HG03039 (cell line): ENCODE data around the gene MYO18B.

ENCODE experiments used
- ATAC-seq: cut with Tn5 transposase; IDR thresholded peaks from one replicate; pipeline ENCODE4 v1.9.1; 2021; ENCODE audit warnings: mild to moderate bottlenecking, moderate library complexity; ENCODE audit not compliant: unreplicated experiment

MYO18B gene

DNA sequence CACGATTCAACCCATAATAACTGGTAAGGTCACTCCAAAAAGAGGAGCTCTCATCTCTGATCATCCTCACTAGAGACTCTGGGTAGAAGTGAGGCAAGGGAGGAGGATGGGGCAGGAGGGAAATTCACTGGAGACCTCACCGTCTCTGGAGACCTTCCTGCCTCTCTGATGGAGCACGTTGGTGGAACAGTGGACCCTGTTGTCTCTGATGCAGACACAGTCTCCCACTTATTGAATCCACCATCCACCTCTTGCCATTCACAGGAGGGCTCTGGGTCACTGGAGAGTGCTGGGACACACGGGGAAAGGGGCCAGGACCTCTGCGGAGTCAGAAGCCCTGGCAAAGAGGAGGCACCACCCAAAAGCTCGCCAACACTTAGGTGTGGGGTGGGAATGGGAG is 289.7 kb downstream of the MYO18B start:
- no peak for ATAC-seq

DNA sequence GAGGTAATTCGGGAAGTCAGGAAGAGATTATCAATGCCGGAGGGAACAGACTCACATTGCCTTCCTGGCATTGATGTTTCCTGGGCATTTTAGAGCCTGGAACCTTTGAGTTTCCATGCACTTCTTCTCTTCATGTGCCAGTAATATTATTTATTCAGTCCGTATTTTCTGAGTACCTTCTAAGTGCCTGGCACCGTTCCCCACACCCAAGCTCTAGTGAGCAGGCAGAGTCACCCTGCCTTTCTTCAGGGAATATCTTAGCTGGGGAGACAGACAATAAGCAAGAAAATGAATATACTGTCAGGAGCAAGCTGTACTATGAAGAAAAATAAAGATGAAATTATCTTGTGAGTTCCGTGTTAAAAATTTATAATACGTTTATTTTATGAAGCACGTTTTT is 291.1 kb downstream of the MYO18B start:
- ATAC-seq = no peak

DNA sequence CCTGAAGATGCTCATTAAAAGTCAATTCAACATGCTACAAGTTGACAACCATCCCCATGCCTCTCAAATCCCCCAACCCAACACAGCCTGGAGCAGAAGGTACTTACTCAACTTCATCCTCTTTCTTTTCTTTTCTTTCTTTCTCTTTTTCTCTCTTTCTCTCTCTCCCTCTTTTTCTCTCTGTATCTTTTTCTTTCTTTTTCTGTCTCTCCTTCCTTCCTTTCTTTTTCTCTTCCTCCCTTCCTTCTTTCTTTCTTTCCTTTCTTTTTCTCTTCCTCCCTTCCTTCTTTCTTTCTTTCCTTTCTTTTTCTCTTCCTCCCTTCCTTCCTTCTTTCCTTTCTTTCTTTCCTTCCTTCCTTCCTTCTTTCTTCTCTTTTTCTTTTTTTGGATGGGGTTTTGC is 291.6 kb downstream of the MYO18B start:
- no peak for ATAC-seq

DNA sequence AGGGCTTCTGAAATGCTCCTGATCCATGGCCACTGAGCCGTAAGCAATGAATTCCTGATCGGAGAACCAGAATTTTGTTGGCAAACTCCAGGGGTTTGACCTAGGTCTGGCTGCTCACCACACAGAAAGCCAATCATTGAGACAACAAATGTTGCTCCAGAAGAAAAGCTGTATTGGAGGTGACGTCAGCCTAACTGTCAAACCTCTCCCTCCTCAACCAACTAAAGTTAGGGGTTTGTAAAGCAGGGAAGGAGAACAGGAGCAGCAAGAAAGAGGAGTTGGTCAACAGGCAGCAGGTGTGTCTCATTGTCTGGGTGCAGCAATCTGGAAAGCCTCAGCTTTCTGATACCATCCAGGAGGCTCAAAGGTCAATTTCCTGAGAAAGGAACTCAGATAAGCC is 293.5 kb downstream of the MYO18B start:
- ATAC-seq = no peak

DNA sequence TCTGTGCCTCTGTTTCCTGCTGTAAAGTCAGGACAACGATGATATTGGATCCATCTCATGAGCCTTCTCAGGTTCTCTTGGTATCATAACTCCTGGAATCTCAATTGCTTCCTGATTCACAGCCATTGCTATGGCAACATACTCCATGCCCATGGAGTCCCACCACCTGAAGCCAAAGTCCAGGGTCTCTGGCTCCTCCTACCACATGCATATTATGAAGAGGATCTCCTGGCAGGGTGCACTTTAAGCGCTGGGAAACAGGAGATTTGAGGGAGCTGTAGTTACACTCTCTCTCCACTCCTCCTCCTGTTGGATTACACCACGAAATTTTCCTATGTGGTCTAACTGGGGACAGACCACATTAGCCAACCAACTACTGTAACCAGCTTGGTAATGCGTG is 296.4 kb downstream of the MYO18B start:
- ATAC-seq = no peak

DNA sequence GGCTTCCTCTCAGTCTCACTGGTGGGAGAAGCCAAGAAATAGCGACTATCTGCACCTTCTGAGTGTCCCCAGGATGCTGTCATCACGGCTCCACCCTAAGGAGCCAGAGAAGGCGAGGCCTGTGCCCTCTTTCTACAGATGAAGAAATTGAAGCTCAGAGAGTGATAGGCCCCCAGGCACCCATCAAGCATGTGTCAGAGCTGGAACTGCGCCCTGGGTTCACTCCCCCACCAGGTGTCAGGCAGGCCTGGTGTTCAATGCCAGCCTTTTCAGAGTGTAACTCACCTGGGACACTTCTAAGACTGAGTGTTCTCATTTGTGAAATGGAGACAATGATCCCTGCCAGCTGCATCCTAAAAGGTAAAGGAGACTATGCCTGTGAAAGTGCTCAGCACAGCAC is 299.9 kb downstream of the MYO18B start:
- ATAC-seq = no peak

DNA sequence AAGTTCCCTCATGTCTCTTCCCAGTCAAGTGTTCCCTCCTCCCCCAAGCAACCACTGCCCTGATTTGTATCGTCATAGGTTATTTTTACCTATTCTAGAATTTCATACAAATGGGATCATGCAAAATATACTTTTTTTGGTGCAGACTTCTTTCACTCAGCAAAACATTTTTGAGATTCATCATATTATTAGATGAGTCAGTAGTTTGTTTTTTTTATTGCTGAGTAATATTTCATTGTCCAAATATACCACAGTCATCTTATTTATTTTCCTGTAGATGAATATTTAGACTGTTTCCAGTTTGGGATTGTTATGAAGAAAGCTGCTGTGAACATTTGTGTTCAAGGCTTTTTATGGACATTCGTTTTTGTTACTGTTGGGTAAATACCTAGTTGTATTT is 301.0 kb downstream of the MYO18B start:
- no peak for ATAC-seq

DNA sequence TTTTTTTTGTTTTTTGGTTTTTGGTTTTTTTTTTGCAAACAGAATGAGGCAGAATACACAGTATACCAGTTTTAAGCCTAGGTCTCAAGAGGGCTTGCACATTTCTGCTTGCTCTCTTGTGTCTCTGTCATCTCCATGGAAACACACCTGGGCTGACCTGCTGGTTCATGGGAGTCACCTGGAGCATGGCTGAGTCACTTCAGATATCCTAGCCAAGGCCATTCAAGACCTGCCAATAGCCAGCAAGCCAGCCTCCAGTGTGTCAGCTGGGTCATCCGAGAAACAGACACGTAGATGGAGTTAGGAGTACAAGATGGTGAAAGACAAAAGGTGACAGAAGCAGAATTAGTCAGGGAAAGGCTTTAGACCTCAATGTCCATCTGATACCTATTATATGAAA is 303.1 kb downstream of the MYO18B start:
- no peak for ATAC-seq

DNA sequence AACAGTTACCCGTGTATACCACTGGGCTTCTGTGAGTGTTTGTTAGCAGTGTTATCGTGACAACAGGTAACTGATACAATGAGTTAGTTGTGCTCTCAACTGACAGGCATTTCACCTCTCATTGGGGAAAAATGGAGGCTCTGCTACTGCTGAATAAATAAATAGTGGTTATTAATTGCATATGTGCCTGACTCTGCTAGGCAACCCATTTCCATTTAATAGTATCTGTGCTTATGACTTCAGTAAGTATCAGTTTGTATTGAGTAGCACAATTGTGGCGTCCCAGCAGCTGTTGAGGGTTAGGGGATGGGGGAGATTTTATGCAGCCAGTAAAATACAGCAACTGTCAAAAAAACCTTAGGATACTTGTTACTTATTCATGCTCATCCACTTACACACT is 303.9 kb downstream of the MYO18B start:
- no peak for ATAC-seq

DNA sequence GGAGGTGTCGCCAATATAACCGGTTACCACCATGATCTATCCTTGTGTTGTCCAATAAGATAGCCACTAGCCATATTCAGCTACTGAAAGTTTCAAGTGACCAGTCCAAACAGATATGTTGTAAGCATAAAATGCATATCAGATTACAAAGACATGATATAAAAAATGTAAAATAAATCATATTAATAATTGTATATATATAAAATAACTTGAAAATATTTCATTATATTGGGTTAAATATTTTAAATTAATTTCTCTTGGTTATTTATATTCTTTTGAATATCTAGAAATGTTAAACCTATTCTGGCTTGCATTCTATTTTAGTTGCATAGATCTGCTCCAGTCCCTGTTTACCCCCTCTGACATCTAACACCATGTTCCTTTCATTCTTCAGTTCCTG is 305.5 kb downstream of the MYO18B start:
- no peak for ATAC-seq

DNA sequence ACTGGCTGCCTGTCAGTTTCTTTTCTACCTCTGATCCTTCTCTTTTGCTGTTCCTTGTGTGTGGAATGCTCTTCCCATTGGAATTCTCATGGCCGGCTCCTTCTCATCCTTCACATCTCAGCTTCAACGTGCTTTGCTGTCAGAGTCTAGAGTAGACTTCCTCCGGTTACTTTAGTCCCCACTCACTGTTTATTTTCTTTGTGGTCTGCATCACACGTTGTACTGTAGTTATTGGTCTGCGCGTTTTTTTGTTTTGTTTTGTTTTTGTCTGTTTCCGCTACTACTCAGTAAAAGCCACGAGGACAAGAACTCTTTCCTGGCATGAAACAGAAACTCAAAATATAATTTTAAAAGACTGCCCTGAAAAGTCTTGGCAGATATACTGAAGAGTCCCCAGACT is 305.9 kb downstream of the MYO18B start:
- no peak for ATAC-seq

DNA sequence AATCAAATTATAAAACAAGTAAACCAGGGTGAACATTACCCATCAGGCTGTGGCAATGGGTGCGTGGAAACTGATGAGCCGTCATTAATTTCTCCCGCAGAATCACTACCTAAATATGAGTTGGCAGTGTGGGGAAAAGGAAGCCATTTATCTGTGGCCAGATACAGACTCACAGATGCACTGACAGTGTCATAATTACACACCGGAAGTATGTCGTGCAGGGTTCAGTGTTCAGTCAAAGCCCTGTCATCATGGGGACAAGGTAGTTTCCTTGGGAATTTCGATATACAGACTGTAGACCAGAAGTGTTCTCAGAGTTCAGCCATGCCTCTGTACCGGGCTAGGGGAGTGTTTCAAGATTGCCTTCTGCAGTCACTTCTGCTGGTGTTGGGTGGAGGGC is 308.1 kb downstream of the MYO18B start:
- no peak for ATAC-seq

DNA sequence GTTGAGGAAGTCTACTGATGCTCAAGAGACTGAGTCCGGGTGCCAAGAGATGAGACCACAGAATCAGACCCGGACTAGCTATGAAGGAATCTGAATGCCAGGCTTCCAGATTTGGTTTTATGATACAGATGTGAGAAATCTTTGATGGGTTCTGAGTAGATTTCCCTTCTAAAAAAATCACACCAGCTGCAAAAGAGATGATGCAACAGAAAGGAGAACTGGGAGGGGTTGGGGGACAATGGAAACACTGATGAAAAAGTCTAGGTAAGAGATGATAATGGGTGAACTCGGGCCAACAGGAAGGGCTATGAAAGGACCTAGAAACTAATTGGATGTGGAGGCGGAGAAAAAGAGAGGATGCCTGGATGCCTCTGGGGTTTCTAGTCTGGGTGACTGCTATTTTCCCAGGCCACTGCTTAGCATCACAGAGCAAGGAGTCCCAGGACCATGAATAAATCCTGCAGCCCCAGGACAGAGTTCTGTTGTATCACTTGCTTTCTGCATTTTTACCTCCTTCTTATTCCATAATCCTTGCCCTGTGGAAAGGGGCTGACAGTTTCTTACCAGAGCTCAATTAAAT is 311.8 kb downstream of the MYO18B start:
- ATAC-seq = no peak

DNA sequence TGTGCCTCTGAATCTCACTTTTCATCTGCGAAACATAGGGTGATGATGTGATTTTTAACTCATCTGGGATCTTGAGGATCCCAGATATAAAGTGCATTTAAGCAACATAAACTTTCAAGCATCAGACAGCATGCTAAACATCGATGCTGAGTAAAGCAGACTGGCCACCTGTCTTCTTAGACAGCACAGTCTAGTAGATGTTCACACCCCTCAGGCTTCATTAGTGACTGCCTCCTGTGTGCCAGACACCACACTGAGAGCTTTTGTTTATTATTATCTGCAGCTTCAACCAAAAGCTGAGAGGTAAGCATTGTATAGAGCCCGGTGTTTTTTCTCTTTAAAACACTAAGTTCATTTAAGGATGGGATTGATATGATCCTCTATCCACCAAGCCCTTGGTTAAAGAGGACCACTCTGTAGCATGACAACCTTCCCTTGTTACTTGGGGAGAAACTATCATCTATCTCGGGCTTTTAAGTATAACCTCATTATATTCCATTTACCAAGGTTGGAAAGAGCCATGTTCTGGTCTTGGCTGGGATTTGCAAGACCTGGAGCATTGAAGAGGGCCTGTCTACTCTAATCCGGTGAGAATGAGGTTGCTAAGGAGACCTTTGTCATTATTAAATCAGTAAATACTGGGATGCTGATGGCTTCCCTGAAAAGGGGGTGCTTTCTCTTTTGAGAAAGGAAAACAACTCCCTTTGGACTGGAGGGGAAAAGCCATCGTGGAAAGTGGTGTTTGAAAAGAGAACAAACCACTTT is 313.0 kb downstream of the MYO18B start:
- ATAC-seq = no peak

DNA sequence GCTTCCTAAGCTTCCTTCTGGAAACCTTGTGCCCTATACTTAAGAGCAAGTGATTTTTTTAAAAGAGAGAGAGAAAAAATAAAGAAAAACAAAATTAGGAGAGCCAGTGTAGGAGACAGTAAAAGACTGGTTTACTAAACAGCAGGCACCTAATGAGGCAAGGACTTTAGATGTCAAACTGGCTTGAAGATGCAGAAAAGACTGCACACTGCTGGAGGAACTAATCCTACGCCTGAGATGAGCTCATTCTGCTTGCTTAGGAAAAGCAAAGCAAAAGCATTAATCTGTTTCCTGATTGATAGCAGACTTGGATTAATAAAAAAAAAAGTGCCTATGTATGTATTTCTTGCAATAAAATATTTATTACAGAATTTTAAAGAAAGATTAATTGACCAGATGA is 313.7 kb downstream of the MYO18B start:
- no peak for ATAC-seq

DNA sequence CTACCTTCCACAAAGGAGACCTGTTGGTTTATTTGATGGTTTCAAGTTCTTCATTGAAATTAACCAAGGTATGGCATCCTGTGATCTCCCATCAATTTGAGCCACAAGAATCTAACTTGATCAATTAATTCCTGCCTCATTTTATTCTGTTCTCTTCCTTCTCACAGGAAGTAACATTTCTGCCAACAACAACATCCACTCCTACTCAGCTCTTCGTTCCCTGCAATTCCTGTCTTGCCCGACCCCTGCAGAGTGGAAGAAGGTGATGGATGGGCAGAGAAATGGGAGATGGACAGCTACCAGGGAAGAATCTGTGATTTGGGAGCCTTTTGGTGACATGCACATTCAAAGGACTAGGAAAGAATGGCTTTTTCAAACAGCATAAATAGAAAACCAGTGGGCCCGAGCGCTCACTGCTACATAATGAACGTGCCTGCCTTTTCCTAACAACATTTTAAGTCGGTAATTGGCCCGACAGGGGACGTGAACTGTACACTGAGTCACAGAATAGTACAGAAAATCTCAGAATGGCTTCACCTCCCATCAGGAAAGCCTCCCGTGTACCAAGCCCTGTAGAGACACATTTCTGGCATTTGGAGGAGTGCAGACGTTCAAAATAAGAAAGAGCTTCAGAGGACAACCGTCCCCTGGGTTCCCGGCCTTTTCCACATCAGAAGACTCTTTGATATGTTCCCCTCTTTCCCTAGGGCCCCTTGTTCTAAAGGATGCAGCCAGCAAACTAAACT is 314.6 kb downstream of the MYO18B start:
- no peak for ATAC-seq

DNA sequence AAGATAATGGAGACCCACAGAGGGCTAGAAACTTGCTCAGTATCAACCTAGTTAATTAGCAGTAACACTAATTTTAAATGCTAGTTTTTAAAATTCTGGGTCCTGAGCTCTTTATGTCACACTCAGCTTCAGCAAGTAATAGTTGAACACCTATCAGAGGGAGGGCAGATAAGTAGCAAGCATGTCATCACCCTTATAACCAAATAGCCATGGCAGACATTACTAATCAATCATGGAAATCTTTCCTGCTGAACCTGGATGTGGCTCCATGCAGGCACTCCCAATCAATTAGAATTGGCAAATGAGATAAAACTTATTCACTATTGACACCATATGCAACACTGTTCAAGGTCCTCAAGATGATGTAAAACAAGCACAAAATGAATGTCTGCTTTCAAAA is 315.7 kb downstream of the MYO18B start:
- ATAC-seq = no peak

DNA sequence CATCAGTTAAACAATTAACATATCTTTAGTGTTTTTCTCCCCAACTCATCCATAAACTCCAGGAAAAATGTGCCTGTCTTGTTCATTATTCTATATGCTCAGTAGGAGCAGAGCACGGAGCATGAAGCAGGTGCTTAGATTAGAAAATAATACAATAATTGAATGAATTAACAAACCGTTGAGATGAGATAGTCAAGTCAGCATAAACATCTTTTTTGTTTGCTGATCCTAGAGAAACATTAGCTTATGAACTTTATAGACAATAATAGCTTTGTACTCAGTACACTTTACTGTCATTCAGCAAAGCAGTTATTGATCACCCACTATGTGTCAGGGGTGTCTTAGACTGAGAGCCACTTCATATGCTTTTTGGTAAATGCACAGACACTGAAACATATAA is 322.1 kb downstream of the MYO18B start:
- ATAC-seq = no peak

DNA sequence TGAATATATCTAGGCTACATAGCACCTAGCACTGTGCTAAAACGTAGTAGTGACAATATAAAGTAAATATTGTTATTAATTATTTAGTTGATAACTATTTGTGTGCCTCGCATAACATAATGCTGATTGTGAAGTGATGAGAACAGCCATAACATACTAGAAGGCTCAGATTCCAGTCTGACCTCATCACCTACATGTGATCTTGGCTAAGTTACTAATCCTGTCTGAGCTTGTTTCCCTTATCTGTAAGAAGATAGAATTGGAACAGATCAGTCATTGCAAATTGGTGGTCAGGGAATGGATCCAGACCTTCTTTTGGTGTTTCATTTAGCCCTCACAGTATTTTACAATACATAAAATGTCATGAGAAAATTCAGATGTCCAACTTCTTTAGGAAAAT is 323.9 kb downstream of the MYO18B start:
- no peak for ATAC-seq

DNA sequence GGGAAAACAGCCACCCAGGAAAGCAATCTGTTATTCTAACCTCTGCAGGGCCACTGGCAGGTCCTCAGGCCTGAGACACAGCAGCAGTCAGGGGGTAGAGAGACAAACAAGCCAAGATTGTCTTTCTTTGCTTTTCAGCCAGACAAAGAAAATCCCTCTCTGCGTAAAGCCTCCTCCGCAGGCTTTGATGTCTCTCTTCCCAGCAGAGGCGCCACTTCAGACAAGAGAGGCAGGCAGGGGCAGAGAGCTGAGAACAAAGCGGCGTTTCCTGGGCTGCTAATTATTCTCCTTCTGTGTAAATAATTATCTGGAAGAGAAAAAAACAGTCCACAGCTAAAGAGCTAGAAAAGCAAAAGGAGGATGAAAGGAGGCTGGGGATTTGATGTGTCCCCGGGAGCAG is 324.5 kb downstream of the MYO18B start:
- no peak for ATAC-seq

DNA sequence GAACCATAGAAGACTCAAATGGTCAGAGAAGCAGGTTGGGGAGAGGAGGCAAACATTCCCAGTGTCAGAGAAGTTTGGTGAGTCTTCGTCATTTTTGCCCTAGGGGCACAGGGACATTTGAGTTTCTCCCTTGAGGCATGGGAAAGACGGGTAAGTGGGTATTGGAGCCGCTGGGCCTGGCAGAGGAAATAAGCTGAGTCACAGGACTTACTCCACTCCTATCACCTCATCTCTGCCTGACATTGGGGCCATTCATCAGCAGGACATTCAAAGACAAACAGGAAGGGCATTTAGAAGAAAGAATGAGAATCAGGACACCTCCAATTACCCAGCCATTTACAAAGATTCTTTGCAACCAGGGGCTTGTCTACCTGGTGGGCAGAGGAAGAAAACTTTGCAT is 326.6 kb downstream of the MYO18B start:
- no peak for ATAC-seq

DNA sequence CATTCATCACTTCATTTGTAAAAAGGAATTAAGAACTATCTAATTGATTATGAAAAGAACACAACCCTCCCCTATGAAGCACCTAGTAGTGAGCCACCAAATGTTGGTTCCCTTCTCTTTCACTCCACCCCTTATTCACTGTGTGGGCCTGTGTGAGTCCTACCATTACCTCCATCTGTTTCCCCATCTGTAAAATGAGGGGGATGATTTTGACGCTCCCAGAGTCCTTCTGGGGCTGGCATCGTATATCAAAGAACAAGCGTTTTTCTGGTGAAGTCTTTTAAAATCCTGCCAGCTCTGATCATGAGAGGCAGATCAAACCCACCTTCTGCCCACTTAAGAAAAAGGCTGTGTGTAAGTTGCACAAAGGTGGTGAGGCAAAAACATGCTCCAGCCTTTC is 330.6 kb downstream of the MYO18B start:
- ATAC-seq = no peak
